Measurements from ENCODE around the gene NPC2. TPM values are rescaled to one million over a fixed set of nuclear protein-coding genes. Genes with fewer than 3 reads are reported as not detected.

NPC2 gene
- total and polyA plus RNA-seq, 9 of the 15 experiments (the other 6 are each of a cell fraction or from before 2014, with no cell fraction given) = 16.6 to 74.1 (median 32.6) TPM

- TF ChIP-seq KDM5B (IDR thresholded peaks at IDR 0.05; ENCODE audit: insufficient replicate concordance, low read depth, low read length) (peak; percentile 79), EGR1 (conservative IDR thresholded peaks at IDR 0.05) (peak; percentile 44; the same call in 1 of the 2 replicates), POLR2AphosphoS5 (IDR thresholded peaks at IDR 0.05; ENCODE audit: control insufficient read depth, insufficient read depth, low read depth, low read length) (peak; percentile 55; the same call in 1 of the 2 replicates), ZBTB9 (CRISPR knock-in tag; IDR thresholded peaks at IDR 0.05) (0 out of 2 replicates have a peak, but pooled peaks have one; percentile 52), CREM (IDR thresholded peaks at IDR 0.05; ENCODE audit: low read depth) (0 out of 2 replicates have a peak, but pooled peaks have one; percentile 26), FOXJ2 (tag; IDR thresholded peaks at IDR 0.05) (no peak), TSHZ1 (CRISPR knock-in tag; IDR thresholded peaks at IDR 0.05) (no peak), CHD4 (IDR thresholded peaks at IDR 0.05; ENCODE audit: insufficient read depth, insufficient replicate concordance, low read depth, low read length, poor library complexity, severe bottlenecking) (no peak), ZSCAN32 (CRISPR knock-in tag; IDR thresholded peaks at IDR 0.05) (no peak), ZNF77 (CRISPR knock-in tag; IDR thresholded peaks at IDR 0.05) (no peak), FOXK2 (conservative IDR thresholded peaks at IDR 0.05 in 1 of 2, IDR thresholded peaks at IDR 0.05 in 1 of 2; ENCODE audit: low read depth in 2 of 2) (no peak), MAFF (IDR thresholded peaks at IDR 0.05; ENCODE audit: low read length) (no peak), MAX (CRISPR knock-in tag; IDR thresholded peaks at IDR 0.05) (no peak), RBBP5 (IDR thresholded peaks at IDR 0.05; ENCODE audit: borderline replicate concordance, insufficient read depth, low read length, poor library complexity, severe bottlenecking) (peak; percentile 70), ZNF668 (CRISPR knock-in tag; IDR thresholded peaks at IDR 0.05) (no peak), ADNP (tag; IDR thresholded peaks at IDR 0.05) (no peak), ZFP36 (IDR thresholded peaks at IDR 0.05; ENCODE audit: low read depth, low read length, partially characterized antibody) (no peak)
Observed at GRCh38 chr14:74493343-74494261, 497 bp upstream of the NPC2 start, which contains the start of gene ISCA2 (continued).

Data from K562 (cell line).